Stimulated activated CD4-positive, alpha-beta T cell treated with anti-CD3 and anti-CD28 coated beads, Interleukin-4, amount 100 ng/mL, for 1 hour (primary cell): ENCODE measurements around the gene KIF7.
"Not testable (repeated sequence)": the region's sequence is repeated elsewhere in the genome, so short reads cannot be mapped to it uniquely, and the experiment has no call there.

Experiments
- DNase-seq: peaks from one replicate; pipeline ENCODE4 v3.0.0-alpha.2; 2020

The KIF7 gene, protein sequence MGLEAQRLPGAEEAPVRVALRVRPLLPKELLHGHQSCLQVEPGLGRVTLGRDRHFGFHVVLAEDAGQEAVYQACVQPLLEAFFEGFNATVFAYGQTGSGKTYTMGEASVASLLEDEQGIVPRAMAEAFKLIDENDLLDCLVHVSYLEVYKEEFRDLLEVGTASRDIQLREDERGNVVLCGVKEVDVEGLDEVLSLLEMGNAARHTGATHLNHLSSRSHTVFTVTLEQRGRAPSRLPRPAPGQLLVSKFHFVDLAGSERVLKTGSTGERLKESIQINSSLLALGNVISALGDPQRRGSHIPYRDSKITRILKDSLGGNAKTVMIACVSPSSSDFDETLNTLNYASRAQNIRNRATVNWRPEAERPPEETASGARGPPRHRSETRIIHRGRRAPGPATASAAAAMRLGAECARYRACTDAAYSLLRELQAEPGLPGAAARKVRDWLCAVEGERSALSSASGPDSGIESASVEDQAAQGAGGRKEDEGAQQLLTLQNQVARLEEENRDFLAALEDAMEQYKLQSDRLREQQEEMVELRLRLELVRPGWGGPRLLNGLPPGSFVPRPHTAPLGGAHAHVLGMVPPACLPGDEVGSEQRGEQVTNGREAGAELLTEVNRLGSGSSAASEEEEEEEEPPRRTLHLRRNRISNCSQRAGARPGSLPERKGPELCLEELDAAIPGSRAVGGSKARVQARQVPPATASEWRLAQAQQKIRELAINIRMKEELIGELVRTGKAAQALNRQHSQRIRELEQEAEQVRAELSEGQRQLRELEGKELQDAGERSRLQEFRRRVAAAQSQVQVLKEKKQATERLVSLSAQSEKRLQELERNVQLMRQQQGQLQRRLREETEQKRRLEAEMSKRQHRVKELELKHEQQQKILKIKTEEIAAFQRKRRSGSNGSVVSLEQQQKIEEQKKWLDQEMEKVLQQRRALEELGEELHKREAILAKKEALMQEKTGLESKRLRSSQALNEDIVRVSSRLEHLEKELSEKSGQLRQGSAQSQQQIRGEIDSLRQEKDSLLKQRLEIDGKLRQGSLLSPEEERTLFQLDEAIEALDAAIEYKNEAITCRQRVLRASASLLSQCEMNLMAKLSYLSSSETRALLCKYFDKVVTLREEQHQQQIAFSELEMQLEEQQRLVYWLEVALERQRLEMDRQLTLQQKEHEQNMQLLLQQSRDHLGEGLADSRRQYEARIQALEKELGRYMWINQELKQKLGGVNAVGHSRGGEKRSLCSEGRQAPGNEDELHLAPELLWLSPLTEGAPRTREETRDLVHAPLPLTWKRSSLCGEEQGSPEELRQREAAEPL (N-terminal part only)

GRCh38 chr15:89654847-89655805 lies at the start of gene KIF7:
TSS of gene KIF7 (minus strand) at chr15:89655467. CDS start at chr15:89652930, 2,537 bp downstream.
- DNase-seq, result peak; percentile 14

- no peak for DNase-seq
These were observed 49.1 kb upstream of the KIF7 start for GRCh38 chr15:89704411-89704810.

- DNase-seq, result no peak
These were observed 39.9 kb upstream of the KIF7 start for GRCh38 chr15:89695198-89695597.

- no peak for DNase-seq
These were observed 38.4 kb upstream of the KIF7 start for GRCh38 chr15:89693696-89694095.

- no peak for DNase-seq
These were observed 37.8 kb upstream of the KIF7 start for GRCh38 chr15:89693091-89693490.

DNA sequence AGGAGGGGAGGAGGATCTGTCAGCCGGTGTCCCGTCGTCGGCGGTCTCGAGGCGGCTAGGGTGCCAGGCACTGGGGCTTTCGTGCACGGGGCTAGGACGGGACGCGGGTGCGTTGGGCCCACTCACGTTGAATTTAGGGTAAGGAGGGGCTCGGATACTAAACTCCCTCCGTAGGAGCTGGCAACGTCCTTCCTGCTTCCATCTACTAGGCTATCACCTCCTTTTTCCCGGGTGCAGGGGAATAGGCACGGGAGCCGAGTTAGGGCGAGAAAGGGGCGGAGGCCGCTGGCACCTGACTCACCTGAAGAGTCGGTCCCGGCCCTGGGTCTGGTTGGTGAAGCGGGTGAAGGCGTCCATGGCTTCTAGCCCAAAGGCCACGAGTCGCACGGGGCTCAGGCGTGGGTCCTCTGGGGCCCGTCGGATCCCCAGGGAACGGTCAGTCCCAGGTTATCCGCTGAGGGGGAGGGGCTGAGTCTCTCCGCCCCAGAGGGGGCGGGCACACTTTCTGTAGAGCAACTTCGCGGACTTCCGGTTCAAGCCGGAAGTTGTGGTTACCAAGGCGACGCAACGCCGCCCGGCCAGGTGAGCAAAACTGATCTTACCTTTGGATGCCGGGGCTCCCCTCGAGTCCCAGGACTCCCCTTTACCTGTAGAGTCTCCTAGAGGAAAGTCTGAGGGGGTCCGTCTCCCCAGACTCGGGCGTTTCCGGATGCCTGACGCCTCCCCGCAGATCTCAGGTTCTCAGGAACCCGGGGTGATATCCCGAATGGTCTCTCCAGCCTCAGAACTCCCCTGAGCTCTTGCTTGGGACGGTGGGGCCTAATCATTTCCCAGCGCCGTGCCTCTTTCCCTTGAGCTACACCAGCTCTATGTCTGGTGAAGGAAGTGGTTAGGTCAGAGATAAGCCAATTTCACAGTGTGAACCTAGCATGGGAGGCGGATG lies 35.3 kb upstream of the KIF7 start, which contains the start of the genes PEX11A and WDR93:
TSS of gene PEX11A (minus strand) at position 479 of the 943 bp plus-strand sequence. CDS start at position 357, 122 bp downstream.
TSS of gene WDR93 (plus strand) at position 536 of the 943 bp plus-strand sequence. CDS start 10,936 bp downstream, outside the sequence.
- DNase-seq, result peak; percentile 79

- not testable (repeated sequence) for DNase-seq
These were observed 34.6 kb upstream of the KIF7 start for GRCh38 chr15:89689930-89690275.

DNA sequence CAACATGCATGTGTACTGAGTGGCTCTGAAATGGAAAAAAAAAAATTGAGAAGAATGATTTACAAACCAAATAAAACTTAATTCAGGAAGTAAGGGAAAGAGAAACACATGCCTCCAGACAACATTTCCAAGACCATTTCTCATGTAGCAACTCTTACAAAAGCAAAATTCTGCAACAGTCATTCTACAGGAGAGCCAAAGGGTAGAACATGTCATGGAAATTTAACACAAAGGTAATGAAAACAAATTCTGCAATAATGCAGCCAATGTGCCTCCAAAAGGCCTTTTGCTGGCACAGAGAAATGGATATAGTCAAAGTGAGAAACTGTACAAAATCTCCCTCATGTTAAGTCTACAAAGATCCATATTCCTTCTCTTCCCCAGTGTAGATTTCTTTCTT lies 31.3 kb upstream of the KIF7 start:
- DNase-seq, result no peak

DNA sequence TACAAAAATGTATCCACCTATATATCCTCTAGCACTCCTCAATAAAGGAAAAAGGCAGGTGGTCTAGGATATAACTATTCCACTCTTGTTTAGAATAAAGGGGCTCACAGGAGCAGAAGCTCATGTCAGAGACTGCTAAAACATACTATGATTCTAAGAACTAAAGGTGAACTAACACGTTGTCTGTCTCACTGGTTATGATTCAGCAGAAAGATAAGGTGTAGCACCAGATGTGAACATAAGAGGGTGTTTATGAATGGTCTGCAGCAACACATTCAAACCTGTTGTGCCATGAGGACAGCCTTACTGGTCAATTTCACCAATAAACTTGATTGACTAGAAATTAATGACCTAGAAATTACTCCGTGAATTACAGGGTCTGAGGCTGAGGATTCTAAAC lies 30.7 kb upstream of the KIF7 start:
- DNase-seq, result no peak

GRCh38 chr15:89681146-89681545 lies 25.9 kb upstream of the KIF7 start:
- DNase-seq, result no peak

DNA sequence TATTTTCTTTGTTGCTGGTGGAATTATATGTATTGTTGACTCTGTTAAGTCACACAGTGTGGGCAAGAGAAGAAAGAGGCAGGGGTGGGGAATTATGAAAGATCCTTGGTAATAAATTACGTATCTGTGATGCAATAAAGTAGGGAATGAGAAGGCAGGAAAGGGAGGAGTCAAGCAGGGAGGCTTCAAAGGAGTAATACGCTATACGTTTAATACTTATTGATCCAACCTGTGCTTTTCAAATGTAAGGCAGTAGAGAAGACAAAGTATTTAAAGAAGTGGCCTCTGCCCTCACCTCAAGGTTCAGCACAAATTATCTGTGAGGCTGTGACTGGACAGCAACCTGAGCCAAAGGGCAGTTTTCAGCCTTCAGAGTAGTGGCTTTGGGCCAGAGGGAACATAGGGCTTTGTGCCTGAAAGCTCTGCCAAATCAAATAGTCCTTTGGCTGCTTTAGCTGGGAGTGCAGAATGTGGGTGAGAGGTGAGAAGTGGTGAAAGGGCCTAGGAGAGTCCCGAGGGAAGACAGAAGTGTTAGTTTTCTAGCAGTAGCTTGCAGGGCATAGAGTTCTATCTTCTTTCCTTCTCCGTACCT lies 25.1 kb upstream of the KIF7 start:
- no peak for DNase-seq

- DNase-seq, result no peak
These were observed 23.9 kb upstream of the KIF7 start, which contains the start of gene PLIN1 for GRCh38 chr15:89679212-89679611. TSS of gene PLIN1 (minus strand) at chr15:89679367. CDS start at chr15:89677489, 1,878 bp downstream.

- no peak for DNase-seq
These were observed 22.1 kb upstream of the KIF7 start for GRCh38 chr15:89677381-89677780.

DNA sequence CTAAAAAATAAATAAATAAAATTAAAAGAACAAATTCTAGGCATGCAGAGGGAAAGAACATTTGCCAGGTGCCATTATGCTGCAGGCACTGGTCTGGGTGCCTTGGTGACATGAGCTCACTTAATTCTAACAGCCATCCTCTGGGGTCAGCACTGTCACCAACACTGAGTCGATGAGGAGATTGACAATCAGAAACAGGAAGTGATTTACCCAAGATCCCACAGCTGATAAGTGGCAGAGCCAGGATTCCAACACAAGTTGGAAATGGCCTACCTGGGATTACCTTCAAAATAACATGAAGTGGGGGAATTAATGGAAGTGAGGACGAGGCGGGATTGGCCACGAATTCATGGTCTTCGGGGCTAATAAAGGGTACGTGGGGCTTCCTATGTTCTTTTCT lies 20.3 kb upstream of the KIF7 start:
- no peak for DNase-seq

- no peak for DNase-seq
These were observed 19.3 kb upstream of the KIF7 start for GRCh38 chr15:89674526-89674925.

DNA sequence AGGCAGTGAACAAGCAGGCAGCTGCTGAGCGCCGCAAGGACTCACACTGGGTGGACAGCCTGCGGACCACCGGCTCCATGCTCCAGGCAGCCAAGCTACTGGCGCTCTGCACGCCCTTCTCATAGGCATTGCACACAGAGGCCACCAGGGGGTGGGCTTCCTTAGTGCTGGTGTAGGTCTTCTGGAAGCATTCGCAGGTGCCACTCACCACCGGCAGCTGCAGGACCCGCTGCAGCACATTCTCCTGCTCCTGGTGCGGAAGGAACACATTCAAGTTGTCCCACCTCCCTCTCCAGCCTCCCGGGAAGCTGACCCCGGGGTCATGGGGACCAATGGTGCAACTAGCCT lies 17.9 kb upstream of the KIF7 start:
- DNase-seq, result no peak

DNA sequence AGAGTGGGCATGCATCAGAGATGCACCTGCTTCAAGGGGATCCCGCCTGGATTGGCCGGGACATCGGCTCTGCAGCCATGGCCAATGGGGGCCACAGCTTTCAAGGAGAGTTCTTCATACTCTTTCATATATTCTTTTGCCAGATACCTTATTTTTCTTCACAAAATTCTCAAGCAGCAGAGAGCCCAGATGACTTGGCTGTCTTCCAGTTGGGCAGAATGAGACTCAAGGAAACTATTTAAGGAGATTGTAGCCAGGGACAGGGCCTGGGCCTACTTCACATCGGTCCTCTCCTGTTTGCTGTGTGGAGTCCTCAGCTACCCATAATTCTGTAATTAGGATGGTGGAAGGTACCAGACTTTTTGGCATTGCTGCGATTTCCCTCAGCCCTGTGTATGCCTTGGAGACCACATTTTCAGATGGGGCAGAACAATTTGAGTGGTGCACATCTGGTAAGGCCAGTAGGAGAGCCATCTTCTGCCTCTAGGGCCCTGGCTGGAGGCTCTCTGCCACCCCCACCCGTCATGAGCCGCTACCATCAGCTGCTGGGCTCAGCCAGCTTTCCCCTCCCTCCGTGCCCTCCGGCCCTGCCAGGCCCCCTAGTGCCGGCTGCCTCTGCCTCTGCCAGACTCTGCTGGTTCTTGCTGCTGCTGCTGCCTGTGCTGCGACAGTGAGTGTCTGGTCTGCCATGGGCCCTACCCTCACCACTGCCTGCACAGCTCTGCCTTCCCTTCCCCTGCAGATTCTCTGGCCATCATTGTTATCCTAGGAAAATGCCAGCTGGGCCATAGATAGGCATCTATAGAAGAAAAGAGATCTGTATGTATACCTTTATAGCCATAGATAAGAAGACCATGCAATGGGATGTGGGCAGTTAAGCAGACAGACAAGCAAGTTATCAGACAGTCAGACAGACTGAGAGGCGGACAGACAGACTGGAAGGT lies 17.2 kb upstream of the KIF7 start:
- no peak for DNase-seq

DNA sequence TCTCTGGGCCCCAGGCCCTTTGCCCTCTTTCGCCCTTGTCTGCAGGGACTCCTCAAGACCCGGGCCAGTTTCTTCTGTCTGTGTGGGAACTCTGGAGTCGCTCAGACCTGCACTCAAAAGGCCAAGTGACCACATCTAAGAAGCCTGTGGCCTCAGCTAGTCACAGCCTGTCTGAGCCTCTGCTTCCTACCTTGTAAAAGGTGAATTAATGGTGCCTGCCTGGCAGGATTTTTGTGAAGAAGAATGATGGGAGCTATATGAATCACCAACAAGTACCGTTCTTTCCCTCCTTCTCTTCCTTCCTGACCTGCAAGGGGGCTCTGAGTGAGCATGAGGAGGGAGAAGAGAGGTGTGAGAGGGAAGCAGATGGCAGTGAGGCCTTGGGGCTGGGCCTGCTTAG lies 16.4 kb upstream of the KIF7 start:
- no peak for DNase-seq
